Chondrocyte (in vitro differentiated cells): ENCODE measurements around the gene BPI. TPM values are rescaled to one million over a fixed set of nuclear protein-coding genes. Genes with fewer than 3 reads are reported as not detected.

Source experiments
- total RNA-seq: library from RNA; stranded (reverse); gene quantifications from 3 replicates; pipeline ENCODE4 v1.2.1, GENCODE V29; 2021

BPI gene
- total RNA-seq, 1 donor from 2014 or later = 0.55 TPM

Other genes starting within 250 kb of the BPI start
- gene TGM2, start 138.9 kb upstream of the BPI start, total RNA-seq = 7.1 to 22.3 TPM (median 17.7 TPM) in 3 replicates
- 17.6 to 18.8 TPM (median 17.8 TPM) in 3 replicates for gene KIAA1755, start 43.4 kb upstream of the BPI start, total RNA-seq
- not detected in 3 replicates for gene LBP, start 42.3 kb downstream of the BPI start, total RNA-seq
- 20.8 to 24.1 TPM (median 23.6 TPM) in 3 replicates for gene SNHG17, start 131.2 kb downstream of the BPI start, total RNA-seq
- gene RALGAPB, start 168.7 kb downstream of the BPI start, total RNA-seq = 29.5 to 35.5 TPM (median 32.6 TPM) in 3 replicates